ENCODE measurements around the gene MYH14.
"Not testable (repeated sequence)": the region's sequence is repeated elsewhere in the genome, so short reads cannot be mapped to it uniquely, and the experiment has no call there.

The MYH14 gene

GRCh38 chr19:50224986-50225747, 21.7 kb downstream of the MYH14 start:
- no peak for DNase-seq (ENCODE audit: low spot score)

- DNase-seq (ENCODE audit: low spot score) = no peak
These were observed 23.1 kb downstream of the MYH14 start for GRCh38 chr19:50226536-50226935.

DNA sequence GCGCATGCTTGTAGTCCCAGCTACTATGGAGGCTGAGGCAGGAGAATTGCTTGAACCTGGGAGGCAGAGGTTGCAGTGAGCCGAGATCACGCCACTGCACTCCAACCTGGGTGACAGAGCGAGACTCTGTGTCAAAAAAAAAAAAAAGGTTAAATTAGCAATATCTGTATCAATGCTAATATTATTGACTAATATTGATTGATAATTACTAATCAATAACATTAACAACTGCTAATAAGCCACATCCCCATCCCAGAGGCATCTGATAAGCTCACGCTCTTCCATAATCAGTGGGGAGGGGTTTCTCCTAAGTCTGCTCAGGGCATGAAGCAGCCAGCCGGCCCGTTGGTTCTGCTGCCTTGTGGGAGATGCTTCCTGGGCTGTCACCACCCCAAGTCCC, 24.7 kb downstream of the MYH14 start:
- not testable (repeated sequence) for DNase-seq (ENCODE audit: low spot score)

DNA sequence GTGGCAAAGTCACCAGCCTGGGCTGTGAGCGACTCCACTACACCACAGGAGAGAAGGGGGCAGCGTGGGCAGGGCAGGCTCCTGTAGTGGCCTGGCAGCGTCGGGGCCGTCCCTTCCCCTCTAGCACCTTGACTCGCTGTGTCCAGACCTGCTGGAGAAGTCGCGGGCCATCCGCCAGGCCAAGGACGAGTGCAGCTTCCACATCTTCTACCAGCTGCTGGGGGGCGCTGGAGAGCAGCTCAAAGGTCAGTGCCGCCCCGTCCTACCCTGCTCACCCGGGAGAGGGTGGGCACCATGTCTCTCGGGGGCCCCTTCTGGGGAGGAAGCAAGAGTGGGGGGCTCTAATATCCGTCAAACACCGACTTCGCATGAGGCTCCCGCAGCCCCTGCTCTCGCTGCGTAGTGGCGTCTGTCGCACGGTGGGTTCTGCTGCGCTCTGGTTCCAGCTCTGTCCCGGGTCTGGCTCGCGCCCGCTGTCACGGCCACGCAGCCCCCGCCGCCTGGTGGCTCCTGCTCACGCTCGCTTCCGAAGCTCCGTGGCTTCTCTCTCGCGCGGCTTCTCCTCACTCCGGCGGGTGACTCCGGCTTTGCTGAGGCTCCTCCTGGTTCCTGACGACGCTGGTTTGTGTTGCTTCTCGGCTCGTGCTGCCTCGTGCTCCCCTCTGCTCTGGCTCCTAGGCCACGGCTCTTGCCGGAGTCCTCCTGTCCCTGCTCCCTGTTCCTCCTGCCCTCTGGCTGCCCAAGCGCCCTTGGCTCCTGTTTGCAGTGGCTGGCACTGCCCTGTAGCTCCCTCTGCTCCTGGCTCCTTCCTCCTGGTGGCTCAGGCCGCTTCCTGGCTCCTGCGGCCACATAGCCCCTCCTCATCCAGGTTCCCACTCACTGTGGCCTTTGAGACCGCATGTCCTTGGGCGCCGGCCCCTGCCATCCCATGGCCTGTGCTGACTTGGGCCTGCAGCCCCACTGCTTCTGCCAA, 27.2 kb downstream of the MYH14 start:
- peak; percentile 70 for DNase-seq (ENCODE audit: low spot score)

DNA sequence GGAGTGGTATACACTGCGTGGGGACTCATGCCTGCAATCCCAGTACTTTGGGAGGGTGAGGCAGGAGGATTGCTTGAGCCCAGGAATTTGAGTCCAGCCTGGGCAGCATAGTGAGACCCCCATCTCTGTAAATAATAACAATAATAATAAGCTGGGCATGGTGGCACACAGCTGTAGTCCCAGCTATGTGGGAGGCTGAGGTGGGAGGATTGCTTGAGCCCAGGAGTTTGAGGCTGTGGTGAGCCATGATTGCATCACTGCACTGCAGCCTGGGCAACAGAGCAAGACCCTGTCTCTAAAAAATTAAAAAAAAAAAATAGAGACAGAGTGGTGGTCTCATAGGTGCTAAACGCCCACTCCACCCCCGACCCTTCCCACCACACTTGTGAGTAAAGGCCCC, 28.0 kb downstream of the MYH14 start:
- not testable (repeated sequence) for DNase-seq (ENCODE audit: low spot score)

DNA sequence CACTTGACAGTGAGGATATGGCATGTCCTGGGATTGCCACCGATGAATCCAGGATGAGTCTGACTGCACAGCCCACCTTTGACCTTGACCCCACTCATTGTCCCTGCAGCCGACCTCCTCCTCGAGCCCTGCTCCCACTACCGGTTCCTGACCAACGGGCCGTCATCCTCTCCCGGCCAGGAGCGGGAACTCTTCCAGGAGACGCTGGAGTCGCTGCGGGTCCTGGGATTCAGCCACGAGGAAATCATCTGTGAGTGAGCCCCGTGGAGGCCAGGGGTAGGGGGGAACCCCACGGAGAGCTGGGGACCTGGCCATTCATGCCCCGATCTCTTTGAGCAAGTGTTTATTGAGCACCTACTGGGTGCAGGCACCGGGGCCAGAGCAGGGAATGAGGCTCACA, 28.4 kb downstream of the MYH14 start:
- DNase-seq (ENCODE audit: low spot score) = no peak

DNA sequence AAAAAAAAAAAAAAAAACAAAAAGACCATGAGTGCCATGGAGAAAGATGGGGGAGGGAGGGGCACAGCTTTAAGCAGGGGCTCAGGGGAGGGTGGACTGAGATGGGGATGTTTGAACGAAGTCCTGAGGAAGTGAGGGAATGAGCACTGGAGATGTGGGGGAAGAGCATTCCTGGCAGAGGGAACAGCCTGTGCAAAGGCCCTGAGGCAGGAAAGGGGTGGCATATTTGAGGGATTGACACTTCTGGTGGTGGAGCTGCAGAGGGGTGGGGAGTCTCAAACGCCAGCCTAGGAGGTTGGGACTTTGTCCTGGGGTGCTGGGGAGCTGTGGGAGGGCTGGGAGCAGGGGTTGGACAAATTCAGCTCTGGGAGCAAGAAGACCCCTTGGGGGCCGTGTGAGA, 29.2 kb downstream of the MYH14 start:
- DNase-seq (ENCODE audit: low spot score) = no peak

DNA sequence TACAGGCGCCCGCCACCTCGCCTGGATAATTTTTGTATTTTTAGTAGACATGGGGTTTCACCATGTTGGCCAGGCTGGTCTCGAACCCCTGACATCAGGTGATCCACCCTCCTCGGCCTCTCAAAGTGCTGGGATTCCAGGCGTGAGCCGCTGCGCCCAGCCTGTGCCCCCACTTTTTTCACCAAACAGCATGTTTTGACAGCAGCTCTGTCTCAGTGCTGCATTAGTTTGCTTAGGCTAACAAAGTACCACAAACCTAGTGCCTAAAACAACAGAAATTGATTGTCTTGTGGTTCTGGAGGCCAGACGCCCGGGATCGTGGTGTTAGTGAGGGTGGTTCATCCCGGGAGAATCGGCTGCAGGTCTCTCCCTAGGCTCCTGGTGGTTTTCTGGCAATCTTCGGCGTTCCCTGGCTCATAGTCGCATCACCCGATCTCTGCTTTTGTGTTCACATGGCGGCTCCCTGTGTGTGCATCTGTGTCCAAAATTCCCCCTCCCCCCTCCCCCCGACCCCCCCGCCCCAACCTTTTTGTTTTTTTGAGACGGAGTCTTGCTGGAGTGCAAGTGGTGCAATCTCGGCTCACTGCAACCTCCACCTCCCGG, 30.0 kb downstream of the MYH14 start:
- no peak for DNase-seq (ENCODE audit: low spot score)

- not testable (repeated sequence) for DNase-seq (ENCODE audit: low spot score)
These were observed 34.1 kb downstream of the MYH14 start for GRCh38 chr19:50237493-50237892.

- no peak for DNase-seq (ENCODE audit: low spot score)
These were observed 34.6 kb downstream of the MYH14 start for GRCh38 chr19:50238043-50238442.

- no peak for DNase-seq (ENCODE audit: low spot score)
These were observed 36.6 kb downstream of the MYH14 start for GRCh38 chr19:50239921-50240590.

DNA sequence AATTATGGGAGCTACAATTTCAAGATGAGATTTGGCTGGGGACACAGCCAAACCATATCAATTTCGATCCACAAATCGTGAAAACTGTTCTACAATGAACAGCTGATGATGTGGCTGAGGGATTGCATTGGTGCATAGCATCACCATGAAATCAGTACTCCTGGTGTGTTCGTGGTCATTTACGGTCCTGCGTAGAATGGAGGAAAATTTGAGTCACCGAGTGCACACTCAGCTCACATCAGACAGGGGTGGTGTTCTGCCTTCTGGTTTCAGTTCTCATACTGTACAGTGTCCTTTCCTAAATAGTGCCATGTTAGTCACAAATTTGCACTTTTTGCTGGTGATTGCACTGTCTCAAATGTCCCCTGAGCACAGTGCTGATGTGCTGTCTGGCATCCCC, 39.2 kb downstream of the MYH14 start:
- no peak for DNase-seq (ENCODE audit: low spot score)

GRCh38 chr19:50244695-50245094, 41.3 kb downstream of the MYH14 start:
- DNase-seq (ENCODE audit: low spot score) = no peak

GRCh38 chr19:50248413-50248812, 45.0 kb downstream of the MYH14 start:
- DNase-seq (ENCODE audit: low spot score) = no peak

DNA sequence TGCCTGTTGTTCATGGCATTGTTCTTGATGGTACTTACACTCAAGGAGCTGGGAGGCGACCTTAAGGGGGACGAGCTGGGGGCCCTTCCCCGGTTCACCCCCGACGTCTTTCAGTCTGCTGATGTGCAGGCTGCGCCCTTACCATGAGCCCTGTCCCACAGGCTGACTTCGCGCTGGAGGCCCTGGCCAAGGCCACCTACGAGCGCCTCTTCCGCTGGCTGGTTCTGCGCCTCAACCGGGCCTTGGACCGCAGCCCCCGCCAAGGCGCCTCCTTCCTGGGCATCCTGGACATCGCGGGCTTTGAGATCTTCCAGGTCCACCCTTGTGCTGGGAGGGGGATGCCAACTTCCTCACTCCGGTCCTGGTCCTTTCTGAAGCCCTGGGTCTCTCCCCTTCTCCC, 45.4 kb downstream of the MYH14 start:
- no peak for DNase-seq (ENCODE audit: low spot score)

- DNase-seq (ENCODE audit: low spot score) = no peak
These were observed 46.2 kb downstream of the MYH14 start for GRCh38 chr19:50249636-50250035.

DNA sequence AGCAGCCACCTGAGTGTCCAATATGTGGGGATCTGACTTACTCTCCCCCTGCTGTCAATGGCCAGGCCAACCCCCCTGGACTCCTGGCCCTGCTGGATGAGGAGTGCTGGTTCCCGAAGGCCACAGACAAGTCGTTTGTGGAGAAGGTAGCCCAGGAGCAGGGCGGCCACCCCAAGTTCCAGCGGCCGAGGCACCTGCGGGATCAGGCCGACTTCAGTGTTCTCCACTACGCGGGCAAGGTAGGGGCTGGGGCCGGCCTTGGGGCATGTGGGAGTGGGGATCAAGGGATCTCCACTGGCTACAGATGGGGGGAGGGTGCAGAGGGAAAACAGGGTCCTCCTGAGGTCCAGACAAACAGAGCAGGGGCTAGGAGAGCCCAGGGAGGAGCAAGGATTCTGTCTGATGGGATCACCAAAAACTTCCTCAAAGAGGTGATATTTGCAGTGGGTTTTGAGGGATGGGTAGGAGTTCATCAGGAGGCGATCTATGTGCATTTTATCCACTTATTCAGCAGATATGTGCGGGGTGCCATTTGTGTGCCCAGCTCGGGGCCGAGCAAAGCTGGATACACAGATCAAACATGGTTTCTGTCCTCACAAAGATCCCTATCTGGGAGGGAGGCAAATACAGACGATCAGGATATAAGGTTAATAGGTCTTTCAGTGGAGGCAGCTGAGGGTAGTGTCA, 47.2 kb downstream of the MYH14 start:
- no peak for DNase-seq (ENCODE audit: low spot score)

GRCh38 chr19:50252111-50252886, 48.9 kb downstream of the MYH14 start:
- DNase-seq (ENCODE audit: low spot score) = no peak

DNA sequence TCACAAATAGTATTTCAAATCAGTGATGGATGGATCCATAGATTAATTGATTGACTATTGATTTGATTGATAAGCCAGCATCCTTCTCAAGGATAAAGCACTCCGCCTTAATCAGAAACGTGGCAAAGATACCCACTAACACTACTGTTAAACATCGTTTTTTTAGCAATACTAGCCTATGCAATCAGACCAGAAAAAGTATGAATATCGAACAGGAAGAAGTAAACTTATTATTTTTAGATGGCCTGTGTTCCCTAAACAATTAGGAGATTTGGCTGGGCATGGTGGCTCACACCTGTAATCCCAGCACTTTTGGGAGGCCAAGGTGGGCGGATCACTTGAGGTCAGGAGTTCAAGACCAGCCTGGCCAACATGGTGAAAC, 49.5 kb downstream of the MYH14 start:
- no peak for DNase-seq (ENCODE audit: low spot score)

GRCh38 chr19:50255115-50255514, 51.7 kb downstream of the MYH14 start:
- no peak for DNase-seq (ENCODE audit: low spot score)

- DNase-seq (ENCODE audit: low spot score) = no peak
These were observed 53.7 kb downstream of the MYH14 start for GRCh38 chr19:50257141-50257540.

All from ecto neural progenitor cell (in vitro differentiated cells).